NCI-H345 (cell line): ENCODE results near the gene MAS1.

ENCODE experiments used
- DNase-seq: peaks from one replicate; lab custom pipeline; 2025; lab: John Stamatoyannopoulos, UW

MAS1 gene

GRCh38 chr6:159880412-159880975, 10.3 kb upstream of the MAS1 start:
- DNase-seq: no peak

- DNase-seq: no peak
Measured at GRCh38 chr6:159884720-159885119, 6.1 kb upstream of the MAS1 start.

GRCh38 chr6:159886270-159886669, 4.5 kb upstream of the MAS1 start:
- DNase-seq: no peak

GRCh38 chr6:159887146-159887545, 3.6 kb upstream of the MAS1 start:
- DNase-seq: no peak

- no peak for DNase-seq
Measured at GRCh38 chr6:159887761-159888160, 3.0 kb upstream of the MAS1 start.

- no peak for DNase-seq
Measured at GRCh38 chr6:159890201-159890600, 587 bp upstream of the MAS1 start.

- DNase-seq: no peak
Measured at GRCh38 chr6:159892053-159892452, 1.3 kb downstream of the MAS1 start.

GRCh38 chr6:159893064-159893463, 2.3 kb downstream of the MAS1 start:
- no peak for DNase-seq

GRCh38 chr6:159894991-159895390, 4.2 kb downstream of the MAS1 start:
- DNase-seq: no peak

GRCh38 chr6:159897603-159898002, 6.8 kb downstream of the MAS1 start:
- no peak for DNase-seq

- no peak for DNase-seq
Measured at GRCh38 chr6:159898519-159898918, 7.7 kb downstream of the MAS1 start.

GRCh38 chr6:159899994-159900745, 9.4 kb downstream of the MAS1 start:
- no peak for DNase-seq

- DNase-seq: no peak
Measured at GRCh38 chr6:159902620-159903019, 11.8 kb downstream of the MAS1 start.

GRCh38 chr6:159904497-159904911, 13.7 kb downstream of the MAS1 start:
- DNase-seq: no peak

GRCh38 chr6:159906400-159906799, 15.6 kb downstream of the MAS1 start:
- DNase-seq: no peak

- no peak for DNase-seq
Measured at GRCh38 chr6:159908535-159908934, 17.7 kb downstream of the MAS1 start.

- no peak for DNase-seq
Measured at GRCh38 chr6:159908979-159909378, 18.2 kb downstream of the MAS1 start.

GRCh38 chr6:159910342-159910741, 19.6 kb downstream of the MAS1 start:
- no peak for DNase-seq

- no peak for DNase-seq
Measured at GRCh38 chr6:159913375-159913774, 22.6 kb downstream of the MAS1 start.

- DNase-seq: no peak
Measured at GRCh38 chr6:159913862-159914564, 23.2 kb downstream of the MAS1 start.

GRCh38 chr6:159914565-159914923, 23.8 kb downstream of the MAS1 start:
- DNase-seq: no peak

GRCh38 chr6:159915397-159915796, 24.6 kb downstream of the MAS1 start:
- no peak for DNase-seq

- DNase-seq: no peak
Measured at GRCh38 chr6:159916237-159916636, 25.4 kb downstream of the MAS1 start.
